ENCODE measurements around the gene NHERF1. TPM values are rescaled to one million over a fixed set of nuclear protein-coding genes. Genes with fewer than 3 reads are reported as not detected.
A peak's percentile ranks its signal among the peaks of the same experiment; 100 is the strongest.

The NHERF1 gene
- total and polyA plus RNA-seq, 9 of the 15 experiments (the other 6 are each of a cell fraction or from before 2014, with no cell fraction given): 11.4 to 79.9 (median 36.9) TPM

GRCh38 chr17:74767111-74767516 lies 18.7 kb downstream of the NHERF1 start:
- ChIA-PET POLR2A (interaction anchor here (0.5 to 1.4 kb wide), 5 partner anchors 10 to 287 kb away, joined by 3 to 5 read pairs (median 3); a partner anchor contains a TSS), CTCF (ENCODE audit: low intra/inter-chr PET ratio) (interaction anchor here (0.6 kb wide), 1 partner anchor 795 kb away, joined by 4 read pairs; no protein-coding TSS in a partner anchor)
- in situ Hi-C loops (cut with MboI): no loop called here
- H3K9ac ChIP-seq (ENCODE audit: insufficient read depth in 1 of 2, low read depth in 2 of 2, low read length in 2 of 2): no peak overlapping the region
- H3K4me3 ChIP-seq: no peak overlapping the region
- H3K27ac ChIP-seq (ENCODE audit: extremely low read depth, low read depth, low read length): no peak overlapping the region
- no peak for ATAC-seq
- H3K4me1 ChIP-seq (replicated peaks in 1 of 2; ENCODE audit: control insufficient read depth in 2 of 2, insufficient read depth in 2 of 2, low read length in 2 of 2): peaks cover 0 to 25% of the 10 kb centered on the region in 2 experiments; a peak in 3 of 5 replicates
- H3K9me1 ChIP-seq (ENCODE audit: control insufficient read depth, insufficient read depth, low read length): no peaks in the 10 kb centered on the region
- TF ChIP-seq ZNF639 (CRISPR knock-in tag; conservative IDR thresholded peaks at IDR 0.05 in 1 of 2, IDR thresholded peaks at IDR 0.05 in 1 of 2): no peak
- peak; percentile 54 for TF ChIP-seq POLR2G (IDR thresholded peaks at IDR 0.05; ENCODE audit: low read depth, low read length)
- intact Hi-C loops (cut with micrococcal nuclease): no loop called here
- BruUV-seq (replicated peaks): no TSS peak
- peaks cover 66% of the 10 kb centered on the region for H3K36me3 ChIP-seq (ENCODE audit: control insufficient read depth, insufficient read depth, low read length)
- no peak for FAIRE-seq
- H4K20me1 ChIP-seq (replicated peaks; ENCODE audit: control insufficient read depth, insufficient read depth, low read length): peaks cover 17% of the 10 kb centered on the region
- no peak overlapping the region for H3K4me2 ChIP-seq (ENCODE audit: insufficient read depth, low read length)
- H2AFZ ChIP-seq (ENCODE audit: low read depth, low read length): no peak overlapping the region
- H3K27me3 ChIP-seq (ENCODE audit: control insufficient read depth in 2 of 2, insufficient read depth in 2 of 2, low read length in 2 of 2): no peaks in the 10 kb centered on the region
- no peaks in the 10 kb centered on the region for H3K79me2 ChIP-seq (ENCODE audit: control insufficient read depth, insufficient read depth, low read length)
- H3K9me3 ChIP-seq (replicated peaks; ENCODE audit: control insufficient read depth, insufficient read depth, low read depth, low read length): no peaks in the 10 kb centered on the region
- no peak for DNase-seq (ENCODE audit: extremely low read depth in 1 of 4, low spot score in 3 of 4)
- 88% methylated on average over 4 of the region's 10 CpGs for WGBS (ENCODE audit: insufficient coverage, low coverage, missing lambda C conversion rate)
